HG03521 (cell line): Measurements from ENCODE around the gene METAP2.
"Not testable (repeated sequence)": the region's sequence is repeated elsewhere in the genome, so short reads cannot be mapped to it uniquely, and the experiment has no call there.

Source experiments
- ATAC-seq: cut with Tn5 transposase; IDR thresholded peaks from one replicate; pipeline ENCODE4 v1.9.1; 2021; ENCODE audit warnings: mild to moderate bottlenecking, moderate library complexity; ENCODE audit not compliant: unreplicated experiment

Gene METAP2

DNA sequence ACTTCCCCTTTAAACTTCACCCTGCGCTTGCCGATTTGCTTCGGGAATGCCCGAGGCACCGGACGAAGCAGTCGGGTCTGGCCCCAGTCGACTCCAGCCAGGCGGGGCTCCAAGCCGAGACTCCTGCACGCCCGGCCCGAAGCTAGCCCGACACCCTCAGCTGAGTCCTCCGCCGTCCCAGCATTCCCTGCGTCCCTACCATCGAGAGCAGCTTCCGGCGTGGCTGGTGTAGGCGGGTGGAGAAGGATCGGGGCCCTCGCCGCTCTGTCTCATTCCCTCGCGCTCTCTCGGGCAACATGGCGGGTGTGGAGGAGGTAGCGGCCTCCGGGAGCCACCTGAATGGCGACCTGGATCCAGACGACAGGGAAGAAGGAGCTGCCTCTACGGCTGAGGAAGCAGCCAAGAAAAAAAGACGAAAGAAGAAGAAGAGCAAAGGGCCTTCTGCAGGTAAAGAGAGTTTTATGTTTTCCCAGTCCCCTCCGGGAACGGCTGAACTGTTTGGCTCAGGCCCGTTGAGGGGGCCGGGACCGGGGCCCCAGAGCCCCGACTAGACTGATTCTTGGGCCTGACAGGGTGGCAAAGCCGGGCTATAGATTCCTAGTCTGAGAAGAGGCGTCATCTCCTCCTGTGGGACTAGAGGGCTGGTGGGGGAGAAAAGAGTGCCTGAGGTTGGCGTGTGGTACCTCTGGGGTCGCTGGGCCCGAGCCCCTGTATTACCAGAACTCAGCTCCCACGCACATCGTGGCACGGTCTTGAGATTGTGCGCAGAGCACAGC lies at the start of gene METAP2:
METAP2 (plus strand) TSS at position 269 of the 776 bp plus-strand sequence; CDS start at position 297, 28 bp downstream.
- ATAC-seq = peak; percentile 97

GRCh38 chr12:95424271-95424994 lies 49.5 kb upstream of the METAP2 start:
- ATAC-seq = no peak

- no peak for ATAC-seq
These were observed 44.8 kb upstream of the METAP2 start for GRCh38 chr12:95429172-95429510.

DNA sequence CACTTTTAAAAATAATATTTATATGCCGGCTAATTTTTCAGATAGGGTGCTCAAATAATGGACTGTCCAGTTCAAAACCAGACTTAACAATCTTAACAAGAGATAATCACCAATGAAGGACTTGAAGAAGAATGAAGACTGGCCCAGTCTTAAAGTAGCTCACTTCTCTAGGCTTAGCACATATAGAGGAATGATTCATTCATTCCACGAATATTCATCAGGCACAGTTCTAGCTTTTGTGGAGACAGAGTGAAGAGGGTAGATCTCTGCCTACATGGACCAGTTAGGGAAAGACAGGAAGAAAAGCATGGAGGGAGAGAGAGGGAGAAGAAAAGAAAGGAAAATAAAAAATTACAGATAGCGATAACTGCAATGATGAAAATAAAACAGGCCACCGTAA lies 42.8 kb upstream of the METAP2 start:
- no peak for ATAC-seq

- ATAC-seq = no peak
These were observed 38.6 kb upstream of the METAP2 start for GRCh38 chr12:95435355-95435754.

- no peak for ATAC-seq
These were observed 36.4 kb upstream of the METAP2 start for GRCh38 chr12:95437565-95437964.

DNA sequence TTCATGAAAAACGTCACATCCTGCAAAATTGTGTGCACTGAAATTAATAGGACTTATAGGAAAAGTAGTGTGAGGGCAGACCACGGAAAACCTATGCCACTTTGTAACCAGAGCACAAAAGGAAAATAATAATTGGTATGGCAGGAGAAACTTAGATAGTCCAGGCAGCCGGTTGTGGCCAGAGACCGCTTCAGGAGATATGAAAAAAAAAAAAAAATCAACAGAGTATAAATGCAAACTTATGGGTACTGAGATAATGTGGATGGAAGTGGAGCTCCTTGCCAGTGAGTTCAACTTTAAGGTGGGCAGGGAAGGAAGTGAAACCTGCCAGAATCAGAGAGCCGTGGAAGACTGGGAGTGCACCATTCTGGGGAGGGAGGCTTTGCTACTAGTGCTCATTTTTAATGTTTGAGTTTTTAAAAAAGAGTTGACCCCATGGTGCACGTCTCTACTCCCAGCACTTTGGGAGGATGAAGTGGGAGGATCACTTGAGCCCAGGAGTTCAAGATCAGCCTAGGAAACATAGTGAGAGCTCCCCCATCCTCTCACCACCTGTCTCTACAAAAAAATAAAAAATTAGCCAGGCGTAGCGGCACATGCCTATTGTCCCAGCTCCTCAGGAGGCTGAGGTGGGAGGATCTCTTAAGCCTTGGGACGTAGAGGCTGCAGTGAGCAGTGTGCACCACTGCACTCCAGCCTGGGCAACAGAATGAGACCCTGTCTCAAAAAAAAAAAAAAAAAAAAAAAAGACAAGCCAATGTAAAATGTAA lies 34.3 kb upstream of the METAP2 start:
- ATAC-seq = no peak

GRCh38 chr12:95440401-95440800 lies 33.6 kb upstream of the METAP2 start:
- no peak for ATAC-seq

GRCh38 chr12:95443459-95443858 lies 30.5 kb upstream of the METAP2 start:
- no peak for ATAC-seq

GRCh38 chr12:95445099-95445498 lies 28.9 kb upstream of the METAP2 start:
- not testable (repeated sequence) for ATAC-seq

- ATAC-seq = no peak
These were observed 28.0 kb upstream of the METAP2 start for GRCh38 chr12:95445884-95446505.

DNA sequence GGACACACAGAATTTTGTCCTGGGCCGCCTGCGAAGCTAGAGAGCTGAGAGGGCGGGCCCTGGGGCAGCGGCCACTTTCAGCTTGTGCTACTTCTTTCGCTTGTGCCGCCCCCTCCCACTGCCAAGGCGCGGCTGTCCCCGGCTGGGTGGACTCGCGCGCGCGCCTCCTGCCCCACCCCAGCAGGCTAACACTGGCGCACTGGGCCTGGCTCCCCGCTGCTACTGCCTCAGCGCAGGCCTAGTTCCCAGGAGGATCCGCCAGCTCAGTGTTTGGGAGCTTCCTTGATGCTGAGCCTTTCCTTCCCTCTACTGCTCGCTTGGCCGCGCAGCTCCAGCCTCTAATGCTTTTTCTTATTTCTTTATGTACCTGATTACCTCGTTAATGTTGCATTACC lies 27.4 kb upstream of the METAP2 start:
- no peak for ATAC-seq

DNA sequence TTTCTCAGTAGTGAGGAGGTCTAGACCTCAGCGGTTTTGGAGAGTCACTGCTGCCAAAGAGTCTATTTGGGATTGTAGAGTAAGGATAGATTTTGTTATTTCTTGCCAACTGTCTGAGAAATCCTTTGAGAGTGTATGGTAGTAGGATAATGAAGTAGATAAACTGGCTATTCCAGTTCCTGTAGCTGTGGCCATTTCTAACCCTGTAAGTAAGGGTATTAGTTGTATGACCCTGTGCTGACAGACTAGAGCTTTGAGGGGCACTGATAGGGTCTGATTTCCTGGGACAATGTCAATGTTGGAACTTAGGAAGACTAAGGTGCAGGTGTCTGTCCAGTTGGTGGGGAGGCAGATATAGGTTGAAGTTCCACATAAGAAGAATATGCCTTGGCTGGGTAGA lies 24.3 kb upstream of the METAP2 start:
- not testable (repeated sequence) for ATAC-seq

DNA sequence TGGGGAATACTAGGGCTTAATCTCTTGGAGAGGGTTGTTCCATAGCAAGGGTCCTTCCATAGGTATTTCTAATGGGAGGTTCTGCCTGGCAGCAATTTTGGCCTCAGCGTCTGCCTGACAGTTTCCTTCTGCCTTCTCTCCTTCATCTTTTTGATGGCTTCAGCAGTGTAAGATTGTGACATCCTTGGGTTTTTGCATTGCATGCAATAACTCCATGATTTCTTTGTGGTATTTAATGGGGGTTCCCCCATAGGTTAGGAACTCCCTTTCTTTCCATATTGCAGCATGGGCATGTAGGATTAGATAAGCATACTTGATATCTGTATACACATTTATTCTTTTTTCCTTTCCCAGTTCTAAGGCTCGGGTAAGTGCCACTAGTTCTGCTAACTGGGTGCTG lies 21.5 kb upstream of the METAP2 start:
- not testable (repeated sequence) for ATAC-seq

GRCh38 chr12:95453881-95454280 lies 20.1 kb upstream of the METAP2 start:
- ATAC-seq = not testable (repeated sequence)

DNA sequence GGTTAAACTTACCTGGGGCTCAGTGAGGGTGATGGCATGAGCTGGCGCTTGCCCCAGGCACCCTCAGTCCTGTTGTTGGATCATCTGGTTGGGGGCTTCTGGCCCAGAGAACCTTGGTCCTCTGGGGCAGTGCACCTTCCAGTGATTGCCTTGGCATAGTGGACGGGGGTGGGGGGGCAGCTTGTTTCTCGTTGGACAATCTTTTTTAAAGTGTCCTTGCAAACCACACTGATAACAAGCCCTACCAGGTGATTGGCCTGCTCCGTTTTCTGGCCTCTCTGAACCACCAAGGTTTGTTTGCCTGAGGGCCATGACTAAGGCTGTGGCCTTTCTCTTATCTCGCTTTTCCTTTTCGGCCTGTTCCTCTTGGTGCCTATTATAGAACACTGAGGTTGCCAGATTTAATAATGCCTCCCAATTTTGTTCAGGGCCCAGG lies 19.2 kb upstream of the METAP2 start:
- not testable (repeated sequence) for ATAC-seq

DNA sequence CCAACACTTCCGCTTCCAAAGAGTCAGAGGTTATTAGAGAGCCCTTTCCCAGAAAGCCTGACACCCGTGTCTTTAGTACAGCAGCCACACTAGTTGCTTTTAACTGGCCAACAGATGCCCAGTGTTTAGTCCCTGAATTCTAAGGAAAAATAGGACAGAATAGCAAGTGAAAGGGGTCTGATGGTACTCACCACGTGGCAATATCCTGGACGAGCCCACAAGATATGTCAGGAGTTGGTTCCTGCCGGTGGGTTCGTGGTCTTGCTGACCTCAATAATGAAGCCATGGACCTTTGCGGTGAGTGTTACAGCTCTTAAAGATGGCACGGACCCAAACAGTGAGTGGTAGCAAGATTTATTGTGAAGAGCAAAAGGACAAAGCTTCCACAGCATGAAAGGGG lies 16.3 kb upstream of the METAP2 start:
- ATAC-seq = not testable (repeated sequence)

DNA sequence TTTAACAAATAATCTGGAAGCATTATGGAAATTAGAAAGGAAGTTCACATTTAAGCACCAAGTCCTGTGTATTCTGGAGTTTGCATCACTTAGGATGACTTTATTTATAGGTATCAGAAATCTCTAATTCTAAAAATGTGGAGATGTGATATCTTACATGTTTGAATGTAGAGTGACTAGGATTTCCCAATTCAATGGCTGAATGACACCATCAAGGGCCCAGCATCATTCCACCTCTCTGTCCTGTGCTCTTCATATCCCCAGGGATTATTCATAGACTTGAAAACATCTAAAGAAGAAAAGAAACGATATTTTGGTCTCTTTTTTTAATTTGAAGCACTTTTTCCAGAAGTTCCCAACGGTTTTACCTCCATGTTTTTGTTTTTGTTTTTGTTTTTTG lies 15.2 kb upstream of the METAP2 start:
- ATAC-seq = no peak

GRCh38 chr12:95459310-95459709 lies 14.6 kb upstream of the METAP2 start:
- no peak for ATAC-seq

GRCh38 chr12:95460105-95460504 lies 13.8 kb upstream of the METAP2 start:
- ATAC-seq = no peak

GRCh38 chr12:95460896-95461295 lies 13.1 kb upstream of the METAP2 start:
- ATAC-seq = no peak
